HUDEP-2 (cell line): ENCODE results near the gene EXOC3L4.
"Not testable (repeated sequence)": the region's sequence is repeated elsewhere in the genome, so short reads cannot be mapped to it uniquely, and the experiment has no call there.

Experiments used
- DNase-seq, 76 experiments: peaks; one replicate each; lab custom pipeline; 2025; ENCODE audit not compliant: unreplicated experiment in 76 of 76; lab: John Stamatoyannopoulos, UW

Gene EXOC3L4

DNA sequence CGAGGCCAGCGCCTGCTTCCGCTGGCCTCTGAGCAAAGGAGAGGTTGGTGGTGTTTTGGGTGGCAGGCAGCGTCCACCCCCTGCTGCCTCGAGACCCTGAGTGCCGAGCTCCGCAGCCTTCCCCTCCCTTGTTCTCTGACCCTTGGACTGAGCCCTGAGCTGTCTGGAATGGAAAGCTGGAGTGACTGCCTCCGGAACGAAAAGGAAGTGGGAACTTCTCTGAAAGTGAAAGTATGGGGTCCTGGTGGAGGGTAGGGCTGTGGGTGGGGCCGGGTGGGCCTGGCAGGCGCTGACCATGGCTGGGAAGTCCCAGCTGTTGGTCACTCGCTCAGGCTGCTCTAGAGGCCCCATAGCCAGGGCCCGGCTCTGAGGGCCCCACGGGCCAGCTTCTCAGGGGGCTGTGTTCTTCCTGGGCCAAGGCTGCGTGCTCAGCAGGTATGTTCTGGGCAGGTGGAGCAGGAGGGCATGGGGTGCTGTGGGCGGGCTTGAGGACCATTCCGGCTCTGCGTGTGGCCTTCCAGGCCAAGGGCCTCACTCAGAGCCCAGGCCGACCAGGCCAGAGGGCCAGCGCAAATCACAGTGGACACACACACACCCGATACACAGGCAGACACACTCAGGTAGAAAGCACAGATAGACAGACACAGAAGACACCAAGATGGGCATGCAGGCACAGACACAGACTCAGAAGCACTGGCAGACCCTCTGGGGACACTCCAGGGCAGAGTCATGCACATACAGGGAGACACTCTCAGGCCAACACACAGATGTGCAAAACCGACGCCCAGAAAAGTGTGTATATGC lies at the start of gene EXOC3L4:
EXOC3L4 (plus strand) TSS at position 320 of the 804 bp plus-strand sequence. CDS start 5,495 bp downstream, outside the sequence.
- no peak for DNase-seq

DNA sequence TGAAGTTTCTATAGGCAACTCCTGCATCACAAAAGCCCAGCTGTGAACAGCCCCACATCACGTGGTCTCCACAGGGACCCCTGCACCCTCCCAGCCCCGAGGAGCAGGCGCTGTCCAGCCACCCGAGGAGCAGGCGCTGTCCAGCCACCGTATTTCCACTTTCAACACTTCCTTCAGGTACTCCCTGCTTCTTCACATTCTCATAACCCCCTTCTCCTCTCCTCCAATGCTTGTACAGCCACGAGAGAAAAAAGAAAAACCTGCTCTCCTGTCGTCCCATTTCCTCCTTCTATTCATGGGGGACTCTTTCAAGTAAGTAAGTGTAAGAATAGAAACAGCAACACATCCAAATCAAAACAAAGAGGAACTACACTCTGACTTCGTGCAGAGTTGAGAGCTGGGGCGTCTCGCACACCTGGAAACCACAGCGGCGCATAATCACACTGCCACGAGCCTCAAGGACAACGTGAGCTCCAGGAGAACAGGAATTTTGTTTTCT lies 49.1 kb upstream of the EXOC3L4 start:
- no peak for DNase-seq

DNA sequence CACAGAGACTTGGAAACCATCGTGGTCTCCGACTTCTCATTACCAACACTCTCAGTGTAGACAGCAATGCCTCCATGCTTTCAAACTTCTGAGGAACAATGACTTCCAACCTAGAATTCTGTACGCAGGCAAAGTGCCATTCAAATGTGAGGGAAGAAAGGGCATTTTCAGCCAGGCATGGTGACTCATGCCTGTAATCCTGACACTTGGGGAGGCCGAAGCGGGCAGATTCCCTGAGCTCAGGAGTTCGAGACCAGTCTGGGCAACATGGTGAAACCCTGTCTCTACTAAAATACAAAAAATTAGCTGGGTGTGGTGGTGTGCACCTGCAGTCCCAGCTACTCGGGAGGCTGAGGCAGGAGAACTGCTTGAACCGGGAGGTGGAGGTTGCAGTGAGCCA lies 47.1 kb upstream of the EXOC3L4 start:
- DNase-seq, result not testable (repeated sequence)

DNA sequence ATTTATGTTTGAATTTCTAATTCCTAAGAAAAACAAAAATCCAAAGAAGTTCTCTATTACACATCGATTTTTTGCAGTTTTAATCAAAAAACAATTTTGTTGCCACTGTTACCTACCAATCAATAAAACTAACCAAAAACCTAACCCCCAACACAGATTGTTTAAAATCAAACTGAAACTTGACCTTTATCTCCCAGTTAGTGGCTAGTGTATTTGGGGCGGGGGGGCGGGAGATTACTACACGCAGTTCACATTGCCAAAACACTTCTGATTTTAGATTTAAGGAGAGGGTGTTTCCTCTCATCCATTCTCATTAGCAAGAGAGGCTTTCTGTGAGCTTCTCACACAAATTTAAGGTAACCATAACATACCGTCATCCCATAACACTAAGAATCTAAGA lies 43.6 kb upstream of the EXOC3L4 start:
- DNase-seq, result no peak

DNA sequence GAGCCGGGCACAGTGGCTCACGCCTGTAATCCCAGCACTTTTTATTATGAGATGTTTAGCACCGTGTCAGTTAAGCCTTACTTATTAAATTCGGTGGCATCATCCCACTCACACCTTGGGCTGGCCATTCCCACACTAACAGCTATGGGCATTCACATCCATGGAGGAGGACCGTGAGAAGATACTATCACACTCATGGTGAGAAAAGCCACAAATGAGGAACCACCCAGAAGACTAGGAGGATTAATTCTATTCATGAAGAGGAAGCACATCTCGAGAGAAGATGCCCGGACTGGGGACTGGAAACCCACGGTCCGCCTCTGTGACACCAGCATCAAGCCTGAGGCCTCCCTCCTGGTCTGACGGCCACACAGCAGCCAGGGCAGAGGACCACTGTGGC lies 42.1 kb upstream of the EXOC3L4 start:
- DNase-seq, result no peak

DNA sequence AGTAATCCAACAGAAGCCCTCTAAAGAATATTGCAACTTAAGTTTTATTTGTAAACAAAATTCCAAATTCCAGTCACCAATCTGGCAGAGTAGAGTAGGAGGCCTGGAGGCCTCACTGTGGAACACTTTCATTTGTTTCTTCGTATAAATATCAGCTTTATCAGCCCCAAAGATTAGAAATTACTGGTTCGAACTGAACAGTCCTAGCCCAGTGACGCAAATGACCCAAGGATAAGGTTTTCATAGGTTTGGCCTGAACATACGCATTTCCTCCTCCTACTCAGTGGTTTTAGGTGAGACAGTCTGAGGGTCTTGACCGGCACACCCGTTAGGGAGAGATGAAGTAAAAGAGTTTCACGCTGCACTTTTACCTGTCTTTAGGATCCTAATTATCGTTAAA lies 38.8 kb upstream of the EXOC3L4 start:
- DNase-seq, result no peak

DNA sequence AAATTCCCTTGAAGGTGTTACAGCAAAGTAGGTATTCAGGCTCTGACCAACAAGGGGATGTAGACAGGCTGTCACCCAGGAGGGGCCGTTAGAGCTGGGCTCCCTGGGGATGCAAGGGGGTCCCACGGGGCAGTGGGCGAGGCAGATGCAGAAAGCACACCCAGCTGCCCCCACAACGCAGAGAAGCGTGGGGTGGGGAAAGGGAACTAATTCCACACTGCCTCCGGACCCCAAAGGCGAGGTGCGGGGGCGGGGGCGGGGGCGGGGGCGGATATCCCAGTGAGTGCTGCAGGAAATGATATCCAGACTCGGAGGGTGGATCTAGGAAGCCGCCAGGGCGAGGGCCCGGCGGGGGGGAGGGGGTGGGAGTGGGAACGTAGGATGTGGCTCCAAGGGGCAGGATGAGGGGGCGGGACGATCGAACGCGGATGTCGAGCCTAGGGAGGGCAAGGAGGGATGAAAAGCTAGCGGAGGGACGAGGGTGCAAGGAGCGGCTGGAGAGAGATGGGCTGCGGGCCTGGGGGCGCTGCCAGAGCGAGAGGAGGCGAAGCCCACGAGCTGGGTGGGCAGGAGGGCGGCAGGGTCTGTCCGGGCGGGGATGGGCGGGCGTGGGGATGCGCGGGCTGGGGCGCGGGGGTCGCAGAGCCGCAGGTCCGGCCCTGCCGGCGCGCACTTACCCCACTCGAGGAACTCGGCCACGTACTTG lies 38.0 kb upstream of the EXOC3L4 start:
- no peak for DNase-seq

DNA sequence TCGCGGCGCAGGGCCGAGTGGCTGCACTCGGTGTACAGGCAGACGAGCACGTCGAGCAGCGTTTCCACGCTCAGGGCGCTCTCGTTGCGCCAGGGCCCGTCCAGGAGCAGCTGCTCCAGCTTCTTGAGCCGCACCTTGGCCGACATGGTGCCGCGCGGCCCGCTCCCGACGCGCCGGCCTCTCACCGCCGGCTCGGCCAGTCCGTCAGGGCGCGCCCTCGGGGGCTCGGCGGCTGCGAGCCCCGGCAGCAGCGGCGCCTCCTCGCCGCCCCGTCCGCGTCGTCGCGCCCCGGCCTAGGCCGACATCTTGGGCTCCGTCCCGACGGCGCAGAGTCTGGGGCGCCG lies 37.5 kb upstream of the EXOC3L4 start:
- DNase-seq, result peak in 1 of 76 experiments; percentile 32

DNA sequence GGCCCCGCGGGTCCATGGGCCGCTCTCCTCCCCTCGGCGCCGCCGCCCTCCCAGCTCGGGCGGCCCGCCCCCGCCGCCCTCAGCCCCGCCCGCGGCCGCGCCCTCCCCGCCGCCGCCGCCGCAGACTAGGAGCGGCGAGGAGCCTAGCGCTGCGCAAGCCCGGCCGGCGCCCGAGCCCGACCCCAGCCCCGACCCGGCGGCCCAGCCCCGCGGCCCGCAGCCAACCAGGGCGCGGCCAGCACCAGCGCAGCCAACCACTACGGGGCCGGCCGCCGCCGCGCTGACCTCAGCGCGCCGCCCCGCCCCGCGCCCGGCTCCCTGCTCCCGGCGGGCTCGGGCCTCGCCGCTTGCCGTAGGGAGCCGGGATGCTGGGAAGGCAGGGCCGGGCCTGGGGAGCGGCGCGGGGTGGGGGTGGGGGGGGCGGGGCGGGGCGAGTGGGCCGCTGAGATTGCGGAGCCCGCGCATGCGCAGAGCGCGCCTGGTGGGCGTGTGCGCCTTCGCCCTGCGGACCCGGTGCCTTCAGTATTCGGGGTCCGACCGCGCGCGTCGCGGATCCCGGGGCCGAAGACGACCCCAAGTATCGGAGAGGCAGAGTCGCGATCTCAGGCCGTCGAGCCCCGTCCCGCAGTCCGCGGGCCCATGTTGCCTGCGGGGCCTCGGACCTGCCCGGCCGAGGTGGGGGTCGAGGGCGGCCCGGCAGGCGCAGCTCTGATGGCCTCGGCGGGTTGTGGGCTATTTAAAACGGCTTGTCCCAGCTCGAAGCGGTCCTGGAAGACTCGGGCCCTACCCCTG lies 37.0 kb upstream of the EXOC3L4 start, which contains the start of gene CDC42BPB:
CDC42BPB (minus strand) TSS at position 178 of the 792 bp plus-strand sequence. CDS start 376 bp downstream, outside the sequence.
- peak in 45 of 76 experiments; percentile 8 to 56 (median 32) for DNase-seq

DNA sequence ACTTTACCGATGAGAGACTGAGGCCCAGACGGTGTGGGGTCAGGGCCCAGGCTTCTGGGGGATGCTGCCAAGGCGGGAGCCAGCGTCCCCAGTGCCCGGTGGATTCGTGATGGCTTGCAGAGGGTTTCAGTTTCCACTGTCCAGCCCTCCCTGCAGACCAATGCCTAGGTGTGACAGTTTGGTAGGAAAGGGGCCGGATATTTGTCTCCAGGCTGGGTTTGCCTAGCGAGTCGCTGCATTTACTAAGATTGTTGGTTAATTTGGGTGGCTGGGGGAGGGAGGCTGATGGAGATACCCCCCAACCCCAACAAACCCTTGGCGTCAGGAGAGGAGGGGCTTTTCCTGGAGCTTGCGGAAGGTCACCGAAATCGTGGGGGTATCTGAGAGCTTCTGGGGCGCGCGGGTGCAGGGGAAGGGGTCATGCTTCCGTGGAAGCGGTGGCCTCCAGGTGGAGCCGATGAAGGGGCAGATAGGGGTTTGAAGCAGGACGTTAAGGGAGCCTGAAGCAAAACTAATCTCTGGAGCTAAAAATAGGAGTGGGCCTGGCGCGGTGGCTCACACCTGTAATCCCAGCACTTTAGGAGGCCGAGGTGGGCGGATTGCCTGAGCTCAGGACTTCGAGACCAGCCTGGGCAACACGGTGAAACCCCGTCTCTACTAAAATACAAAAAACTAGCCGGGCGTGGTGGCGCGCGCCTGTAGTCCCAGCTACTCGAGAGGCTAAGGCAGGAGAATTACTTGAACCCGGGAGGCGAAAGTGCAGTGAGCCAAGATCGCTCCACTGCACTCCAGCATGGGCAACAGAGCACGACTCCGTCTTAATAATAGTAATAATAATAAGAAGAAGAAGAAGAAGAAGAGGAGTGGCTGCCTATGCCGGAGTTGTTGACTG lies 36.1 kb upstream of the EXOC3L4 start:
- DNase-seq, result no peak

DNA sequence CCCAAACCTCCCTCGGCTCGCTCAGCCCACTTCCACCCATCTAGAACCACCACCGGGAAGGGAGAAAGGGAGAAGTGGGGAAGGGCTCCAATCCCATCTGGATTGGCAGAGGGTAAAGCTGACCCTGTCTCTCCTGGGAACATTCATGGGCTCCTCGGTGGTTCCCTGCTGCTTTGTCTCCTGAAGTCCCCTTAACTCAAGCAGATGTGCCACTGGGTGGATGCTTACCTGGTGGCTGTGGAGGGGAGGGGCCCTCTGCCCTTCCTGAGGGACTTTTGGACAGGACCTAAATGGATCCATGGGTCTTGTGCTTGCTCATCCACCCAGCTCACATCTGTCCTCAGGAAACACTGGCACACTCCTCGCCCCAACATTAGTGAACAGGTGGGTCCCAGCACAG lies 35.0 kb upstream of the EXOC3L4 start:
- DNase-seq, result no peak

DNA sequence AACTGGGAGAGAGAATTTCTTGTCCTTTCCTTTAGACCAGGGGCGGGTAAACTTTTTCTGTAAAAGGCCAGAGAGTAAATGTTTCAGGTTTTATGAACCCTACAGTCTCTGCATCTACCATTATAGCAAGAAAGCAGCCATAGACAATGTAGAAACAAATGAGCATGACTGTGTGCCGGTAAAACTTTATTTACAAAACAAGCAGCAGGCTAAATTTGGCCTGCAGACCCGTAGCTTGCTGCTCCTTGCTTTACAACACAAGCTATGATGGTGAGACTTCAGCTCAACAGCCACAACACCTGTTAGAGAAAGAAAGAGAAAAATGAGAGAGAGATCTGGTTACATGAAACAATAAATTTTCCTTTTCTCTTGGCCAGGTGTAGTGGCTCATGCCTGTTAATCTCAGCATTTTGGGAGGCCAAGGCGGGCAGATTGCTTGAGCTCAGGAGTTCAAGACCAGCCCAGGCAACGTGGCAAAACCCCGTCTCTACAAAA lies 33.0 kb upstream of the EXOC3L4 start:
- no peak for DNase-seq

DNA sequence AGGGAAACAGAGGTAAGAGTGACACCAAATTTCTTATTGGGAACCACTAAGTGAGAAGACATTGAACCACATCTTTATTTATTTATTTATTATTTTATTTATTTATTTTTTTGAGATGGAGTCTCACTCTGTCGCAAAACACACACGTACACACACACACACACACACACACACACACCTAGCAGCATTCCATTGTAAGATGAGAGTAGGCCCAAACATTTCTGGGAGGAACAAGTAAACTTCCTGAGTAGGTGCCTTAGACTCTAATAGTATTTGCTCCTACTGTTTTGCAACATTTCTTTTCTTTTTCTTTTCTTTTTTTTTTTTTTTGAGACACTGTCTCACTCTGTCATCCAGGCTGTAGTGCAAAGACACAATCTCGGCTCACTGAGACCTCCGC lies 30.1 kb upstream of the EXOC3L4 start:
- no peak for DNase-seq

DNA sequence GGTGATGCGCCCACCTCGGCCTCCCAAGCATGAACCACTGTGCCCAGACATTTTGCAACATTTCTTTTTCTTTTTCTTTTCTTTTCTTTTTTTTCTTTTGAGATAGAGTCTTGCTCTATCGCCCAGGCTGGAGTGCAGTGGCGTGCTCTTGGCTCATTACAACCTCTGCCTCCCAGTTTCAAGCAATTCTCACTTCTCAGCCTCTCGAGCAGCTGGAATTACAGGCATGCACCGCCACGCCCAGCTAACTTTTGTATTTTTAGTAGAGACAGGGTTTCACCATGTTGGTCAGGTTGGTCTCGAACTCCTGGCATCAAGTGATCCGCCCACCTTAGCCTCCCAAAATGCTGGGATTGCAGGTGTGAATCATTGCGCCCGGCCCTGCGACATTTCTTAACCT lies 29.5 kb upstream of the EXOC3L4 start:
- DNase-seq, result no peak

DNA sequence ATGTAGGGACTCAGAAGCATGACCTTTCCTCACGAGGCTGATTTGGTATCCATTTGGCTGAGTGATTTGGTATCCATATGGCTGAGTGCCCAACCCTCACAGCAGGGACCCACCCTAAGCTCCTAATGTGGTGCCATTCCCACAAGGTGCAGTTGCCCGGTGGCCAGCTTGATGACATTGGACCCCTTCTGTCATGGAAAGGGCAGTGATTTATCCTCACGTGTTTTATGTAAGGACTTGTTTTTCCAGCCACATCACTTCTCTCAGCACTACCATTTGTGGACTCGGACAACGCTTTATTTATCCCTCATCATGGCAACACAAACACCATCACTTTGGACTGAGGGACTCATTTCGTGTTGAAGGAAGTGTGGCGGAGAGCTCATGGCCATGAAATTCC lies 28.7 kb upstream of the EXOC3L4 start:
- no peak for DNase-seq

DNA sequence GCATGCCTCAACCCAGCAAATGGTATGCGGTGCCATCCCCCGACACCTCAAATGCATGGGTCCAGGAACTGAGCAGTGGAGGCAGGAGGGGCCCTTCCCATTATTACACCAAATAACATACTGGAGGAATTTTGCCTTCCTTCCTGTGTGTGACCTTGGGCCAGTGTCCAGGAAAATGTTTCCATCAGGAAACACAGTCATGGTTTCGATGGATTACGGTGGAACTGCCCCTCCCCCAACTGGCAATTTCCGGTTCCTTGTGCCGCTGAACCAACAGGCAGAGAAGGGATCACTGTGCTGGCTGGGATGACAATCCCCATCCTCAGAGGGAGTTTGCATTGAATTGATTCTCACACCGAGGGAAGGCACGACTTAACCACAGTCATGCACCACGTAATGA lies 28.1 kb upstream of the EXOC3L4 start:
- DNase-seq, result no peak

DNA sequence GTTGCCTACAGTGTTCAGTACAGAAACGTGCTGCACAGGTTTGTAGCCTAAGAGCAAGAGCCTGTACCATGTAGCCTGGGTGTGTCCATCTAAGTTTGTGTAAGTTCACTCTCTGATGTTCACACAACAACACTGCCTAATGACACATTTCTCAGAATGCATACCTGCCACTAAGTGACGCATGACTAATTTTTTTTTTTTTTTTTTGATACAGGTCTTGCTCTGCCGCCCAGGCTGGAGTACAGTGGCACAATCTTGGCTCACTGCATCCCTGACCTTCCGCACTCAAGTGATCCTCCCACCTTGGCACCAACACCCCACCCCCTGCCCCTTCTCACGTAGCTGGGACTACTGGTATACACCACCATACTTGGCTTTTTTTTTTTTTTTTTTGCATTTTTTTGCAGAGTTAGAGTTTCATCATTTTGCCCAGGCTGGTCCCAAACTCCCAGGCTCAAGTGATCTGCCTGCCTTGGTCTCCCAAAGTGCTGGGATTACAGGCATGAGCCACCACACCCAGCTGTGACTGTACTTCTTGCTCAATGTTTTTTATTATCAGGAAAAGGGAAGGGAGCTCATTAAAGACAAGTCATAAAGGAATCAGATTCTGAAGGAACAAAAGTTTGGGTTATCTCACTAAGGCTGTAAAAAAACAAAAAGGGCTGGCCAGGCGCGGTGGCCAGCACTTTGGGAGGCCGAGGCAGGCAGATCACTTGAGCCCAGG lies 27.1 kb upstream of the EXOC3L4 start:
- DNase-seq, result no peak

DNA sequence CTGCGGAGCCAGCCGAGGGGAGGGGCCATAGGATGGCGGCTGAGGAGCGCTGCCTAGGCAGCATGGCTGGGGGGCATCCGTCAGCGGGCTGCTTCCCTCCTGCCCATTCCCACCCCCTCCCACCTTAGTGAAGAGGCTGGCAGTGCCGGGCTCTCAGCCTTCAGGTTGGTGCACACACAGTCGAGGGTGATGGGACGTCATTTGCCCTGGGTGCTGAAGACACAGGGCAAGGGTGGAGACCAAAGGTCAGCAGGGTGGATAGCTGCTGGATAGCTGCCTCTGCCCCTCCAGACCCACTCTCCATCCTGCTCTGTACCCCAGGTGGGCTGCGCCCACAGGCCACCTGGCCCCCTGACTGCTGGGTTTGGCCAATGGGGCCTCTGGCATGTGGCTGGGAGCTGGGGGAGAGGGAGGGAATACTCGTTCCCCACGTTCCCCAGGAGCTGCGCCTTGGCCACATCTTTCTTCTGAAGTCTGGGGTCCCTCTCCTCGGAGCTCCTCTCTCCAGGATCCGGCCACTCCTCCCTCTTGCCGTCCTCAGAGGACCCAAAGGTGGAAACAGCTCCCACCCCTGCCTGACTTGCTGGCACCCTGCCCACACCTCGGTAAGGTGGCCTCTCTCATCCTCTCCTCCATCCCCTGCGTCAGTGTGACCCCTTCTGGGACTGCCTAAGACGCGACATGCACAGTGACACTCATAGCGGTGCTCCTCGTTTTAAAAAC lies 26.0 kb upstream of the EXOC3L4 start:
- DNase-seq, result no peak
